A673 (cell line): ENCODE results near the gene STUB1. TPM values are rescaled to one million over a fixed set of nuclear protein-coding genes. Genes with fewer than 3 reads are reported as not detected.
A peak's percentile ranks its signal among the peaks of the same experiment; 100 is the strongest.
"Not testable (repeated sequence)": the region's sequence is repeated elsewhere in the genome, so short reads cannot be mapped to it uniquely, and the experiment has no call there.

Source experiments
- BruUV-seq: library from RNA; stranded (reverse); fragments of 400-500 nt; replicated peaks from 2 replicates; lab custom pipeline; 2021; lab: Mats Ljungman, UMichigan
- CTCF ChIA-PET: fragments of 300-600 bp; sonication (Branson Sonifier 250); formaldehyde crosslinking; loops from one replicate; lab custom pipeline; 2022; ENCODE audit warnings: antibody characterized with exemption; lab: Charles Lee
- POLR2A ChIA-PET: fragments of 300-600 bp; sonication (Branson Sonifier 250); formaldehyde crosslinking; loops from one replicate; lab custom pipeline; 2022; ENCODE audit warnings: antibody characterized with exemption; ENCODE audit not compliant: low non-redundant PET; lab: Charles Lee
- DNase-seq: peaks from one replicate; pipeline ENCODE4 v3.0.0-alpha.2; 2015; ENCODE audit warnings: low spot score
- H3K27ac ChIP-seq: fragments of 200-600 bp; sonication (generic); 2 replicates; pipeline ENCODE4 v1.5.1; 2016; ENCODE audit warnings: mixed run types, low read depth, mild to moderate bottlenecking, mixed read lengths, antibody characterized with exemption, low read length; ENCODE audit not compliant: poor library complexity, severe bottlenecking
- H3K27me3 ChIP-seq: fragments of 200-600 bp; sonication (generic); replicated peaks from 2 replicates; pipeline ENCODE4 v1.6.1; 2017; ENCODE audit warnings: mixed run types, low read depth, mild to moderate bottlenecking, mixed read lengths, antibody characterized with exemption, low read length; ENCODE audit not compliant: insufficient read depth, poor library complexity
- H3K36me3 ChIP-seq: fragments of 200-600 bp; sonication (generic); 2 replicates; pipeline ENCODE4 v1.6.1; 2016; ENCODE audit warnings: mixed run types, mild to moderate bottlenecking, mixed read lengths, antibody characterized with exemption, low read length; ENCODE audit not compliant: insufficient read depth, poor library complexity, severe bottlenecking
- H3K4me1 ChIP-seq: fragments of 200-600 bp; sonication (generic); 2 replicates; pipeline ENCODE4 v1.6.1; 2017; ENCODE audit warnings: mixed run types, mild to moderate bottlenecking, mixed read lengths, antibody characterized with exemption, low read length; ENCODE audit not compliant: insufficient read depth, poor library complexity, severe bottlenecking
- H3K4me3 ChIP-seq: fragments of 200-600 bp; sonication (generic); 2 replicates; pipeline ENCODE4 v1.5.1; 2016; ENCODE audit warnings: low read depth, mixed run types, mild to moderate bottlenecking, mixed read lengths, low read length; ENCODE audit not compliant: poor library complexity, severe bottlenecking
- H3K9me3 ChIP-seq: fragments of 200-600 bp; sonication (generic); 2 replicates; pipeline ENCODE4 v1.6.1; 2016; ENCODE audit warnings: mixed run types, low read depth, mild to moderate bottlenecking, mixed read lengths, antibody characterized with exemption, low read length; ENCODE audit not compliant: poor library complexity, severe bottlenecking
- EZH2 ChIP-seq: fragments of 200-600 bp; sonication (generic); IDR thresholded peaks from 2 replicates; pipeline ENCODE4 v1.6.1; 2017; ENCODE audit warnings: borderline replicate concordance, low read depth, mild to moderate bottlenecking, mixed read lengths, antibody characterized with exemption, low read length; ENCODE audit not compliant: poor library complexity, severe bottlenecking
- intact Hi-C: fragments of 100-400 bp; cut with micrococcal nuclease; formaldehyde crosslinking; loops from one replicate; pipeline ENCODE4 v1.10.0; 2022; ENCODE audit not compliant: unreplicated experiment
- total RNA-seq: library from RNA; stranded (reverse); gene quantifications from 2 replicates; pipeline ENCODE4 v1.2.3, GENCODE V29; 2021
- TF ChIP-seq, protein P1 (sequence below): fragments of 300-800, 200-600 bp; sonication (generic); conservative IDR thresholded peaks from 2 replicates; pipeline ENCODE4 v1.5.1; 2017; ENCODE audit warnings: low read depth, mild to moderate bottlenecking, antibody characterized with exemption, low read length, moderate library complexity, mixed read lengths

Gene STUB1
- total RNA-seq, 1 experiment from 2014 or later, result 88.2 TPM

DNA sequence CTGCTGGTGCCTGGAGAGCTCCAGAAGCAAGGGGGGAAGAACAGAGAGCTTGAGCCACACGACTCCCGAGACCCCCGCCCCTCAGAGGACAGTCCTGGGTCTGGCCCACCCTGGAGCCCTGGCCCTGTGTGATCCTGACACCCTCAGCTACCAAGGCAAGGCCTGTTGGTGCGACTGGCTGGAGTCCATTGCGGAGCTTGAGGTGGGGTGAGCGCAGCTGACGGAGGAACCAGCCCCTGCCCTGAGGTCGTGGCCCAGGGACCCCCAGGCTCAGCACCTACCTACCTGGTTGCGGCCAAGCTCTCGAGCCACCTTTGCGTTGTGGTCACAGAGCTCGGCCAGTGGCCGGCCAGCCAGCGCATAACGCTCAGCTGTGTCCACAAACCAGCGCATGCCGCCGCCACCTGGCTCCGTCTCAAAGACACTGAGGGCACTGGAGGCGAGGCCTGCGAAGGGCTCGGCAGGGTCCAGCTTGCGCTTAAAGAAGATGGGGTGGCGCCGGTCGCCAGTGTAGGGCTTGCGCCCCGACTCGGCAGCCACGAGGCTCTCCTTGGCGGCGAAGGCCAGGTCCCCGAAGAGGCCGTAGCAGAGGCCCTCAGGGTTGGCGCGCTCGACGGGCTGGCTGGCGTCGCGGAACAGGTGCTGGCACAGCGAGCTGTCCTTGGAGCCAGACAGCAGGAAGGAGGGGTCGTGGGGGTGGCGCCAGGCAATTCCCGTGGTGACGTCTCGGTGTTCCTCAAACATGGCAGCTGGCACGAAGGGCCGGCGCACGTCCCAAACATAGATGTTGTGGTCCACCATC is 6.5 kb downstream of the STUB1 start:
- Histone ChIP-seq H3K27ac (no peak overlapping the region), H3K27me3 (no peaks in the 10 kb centered on the region), H3K4me1 (peaks cover 24% of the 10 kb centered on the region), H3K36me3 (peaks cover 21% of the 10 kb centered on the region), H3K9me3 (no peaks in the 10 kb centered on the region), H3K4me3 (no peak overlapping the region)
- TF ChIP-seq EZH2, result no peak
- TF ChIP-seq, protein P1, sequence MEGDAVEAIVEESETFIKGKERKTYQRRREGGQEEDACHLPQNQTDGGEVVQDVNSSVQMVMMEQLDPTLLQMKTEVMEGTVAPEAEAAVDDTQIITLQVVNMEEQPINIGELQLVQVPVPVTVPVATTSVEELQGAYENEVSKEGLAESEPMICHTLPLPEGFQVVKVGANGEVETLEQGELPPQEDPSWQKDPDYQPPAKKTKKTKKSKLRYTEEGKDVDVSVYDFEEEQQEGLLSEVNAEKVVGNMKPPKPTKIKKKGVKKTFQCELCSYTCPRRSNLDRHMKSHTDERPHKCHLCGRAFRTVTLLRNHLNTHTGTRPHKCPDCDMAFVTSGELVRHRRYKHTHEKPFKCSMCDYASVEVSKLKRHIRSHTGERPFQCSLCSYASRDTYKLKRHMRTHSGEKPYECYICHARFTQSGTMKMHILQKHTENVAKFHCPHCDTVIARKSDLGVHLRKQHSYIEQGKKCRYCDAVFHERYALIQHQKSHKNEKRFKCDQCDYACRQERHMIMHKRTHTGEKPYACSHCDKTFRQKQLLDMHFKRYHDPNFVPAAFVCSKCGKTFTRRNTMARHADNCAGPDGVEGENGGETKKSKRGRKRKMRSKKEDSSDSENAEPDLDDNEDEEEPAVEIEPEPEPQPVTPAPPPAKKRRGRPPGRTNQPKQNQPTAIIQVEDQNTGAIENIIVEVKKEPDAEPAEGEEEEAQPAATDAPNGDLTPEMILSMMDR, result no peak
- no peak for DNase-seq
- ChIA-PET POLR2A (no interaction called here), CTCF (interaction anchor here (0.6 kb wide), 1 partner anchor 35 kb away, joined by 3 read pairs; no protein-coding TSS in a partner anchor)
- BruUV-seq, result no TSS peak
- intact Hi-C loops, result loop anchor here (5.0 kb wide), 1 partner anchor 294 kb away; no protein-coding TSS in a partner anchor

DNA sequence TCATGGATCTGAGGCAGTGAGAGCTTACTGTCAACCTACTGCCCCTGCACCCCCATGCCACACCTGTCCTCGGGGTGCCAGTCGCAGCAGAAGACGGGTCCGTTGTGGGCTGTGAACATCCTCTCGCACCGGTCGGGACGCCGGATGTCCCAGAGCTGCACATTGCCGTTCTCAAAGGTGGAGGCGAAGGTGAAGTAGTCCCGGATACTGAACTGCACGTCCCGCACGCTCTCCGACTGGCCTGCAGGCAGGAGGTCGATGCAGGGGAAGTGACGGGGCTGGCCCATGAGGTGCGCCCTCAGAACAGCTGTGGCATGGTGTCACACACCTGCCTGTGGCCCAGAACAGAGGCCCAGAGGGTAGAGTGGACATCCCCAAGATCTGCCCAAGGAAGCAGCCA is 7.3 kb downstream of the STUB1 start:
- no peak for TF ChIP-seq EZH2
- TF ChIP-seq, protein P1, result no peak
- ChIA-PET CTCF (no interaction called here), POLR2A (no interaction called here)
- Histone ChIP-seq H3K4me1 (peaks cover 18% of the 10 kb centered on the region), H3K4me3 (no peak overlapping the region), H3K27ac (no peak overlapping the region), H3K36me3 (peaks cover 13% of the 10 kb centered on the region), H3K27me3 (peaks cover 2% of the 10 kb centered on the region), H3K9me3 (no peaks in the 10 kb centered on the region)
- intact Hi-C loops, result loop anchor here (5.0 kb wide), 1 partner anchor 295 kb away; no protein-coding TSS in a partner anchor
- no peak for DNase-seq
- BruUV-seq, result no TSS peak

DNA sequence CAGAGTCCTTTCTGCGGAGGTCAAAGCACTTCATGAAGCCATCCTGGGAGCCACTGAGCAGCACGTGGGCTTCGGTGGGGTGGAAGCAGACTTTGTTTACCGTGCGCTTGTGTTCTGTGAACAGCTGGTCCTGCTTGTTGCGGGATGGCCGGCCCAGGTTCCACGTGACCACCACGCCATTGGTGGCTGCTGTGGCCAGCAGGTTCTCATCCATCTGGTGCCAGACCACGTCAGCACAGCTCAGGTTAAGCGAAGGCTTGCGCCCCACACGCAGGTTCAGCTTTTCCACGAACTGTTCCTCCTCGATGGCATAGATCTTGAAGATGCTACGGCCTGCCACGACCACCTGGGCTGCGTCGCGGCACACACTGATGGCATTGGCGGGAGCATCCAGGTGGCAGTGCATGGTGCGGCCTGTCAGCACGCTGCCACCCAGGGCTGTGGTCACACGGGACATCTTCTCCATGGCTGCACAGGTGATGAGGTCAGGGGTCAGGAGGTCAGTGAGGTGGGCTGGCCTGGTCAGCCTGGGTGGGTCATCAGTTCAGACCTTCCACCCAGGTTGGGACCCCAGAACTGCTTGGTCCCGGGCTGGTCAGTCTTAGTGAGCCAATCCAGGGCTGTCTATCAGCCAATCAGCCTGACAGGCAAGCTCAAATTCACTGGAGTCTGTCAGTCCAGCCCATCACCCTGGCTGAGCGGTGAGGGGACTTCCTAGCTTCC is 9.1 kb downstream of the STUB1 start:
- intact Hi-C loops, result loop anchor here (5.0 kb wide), 1 partner anchor 297 kb away; no protein-coding TSS in a partner anchor
- POLR2A ChIA-PET, result no interaction called here
- Histone ChIP-seq H3K36me3 (peaks cover 4% of the 10 kb centered on the region), H3K9me3 (no peaks in the 10 kb centered on the region), H3K4me3 (peak overlapping the region; percentile 89), H3K27me3 (peaks cover 19% of the 10 kb centered on the region), H3K27ac (peak overlapping the region; percentile 82), H3K4me1 (peaks cover 12% of the 10 kb centered on the region)
- BruUV-seq, result no TSS peak
- CTCF ChIA-PET, result no interaction called here
- DNase-seq, result no peak
- no peak for TF ChIP-seq EZH2
- TF ChIP-seq, protein P1, result no peak

DNA sequence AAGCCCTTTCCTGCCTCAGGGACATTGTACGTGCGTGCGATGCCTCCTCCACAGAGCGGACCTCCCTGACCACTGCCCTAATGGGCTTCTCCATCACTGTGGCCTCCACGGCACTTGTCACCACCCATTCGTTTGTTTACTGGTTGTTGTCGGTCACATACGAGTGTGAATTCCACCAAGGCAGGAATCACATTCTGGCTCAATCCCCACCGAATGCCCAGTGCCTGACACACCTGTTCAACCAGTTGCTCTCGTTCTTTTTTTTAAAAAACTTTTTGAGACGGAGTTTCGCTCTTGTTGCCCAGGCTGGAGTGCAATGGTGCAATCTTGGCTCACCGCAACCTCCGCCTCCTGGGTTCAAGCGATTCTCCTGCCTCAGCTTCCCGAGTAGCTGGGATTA is 11.0 kb downstream of the STUB1 start:
- H3K9me3 ChIP-seq, intact Hi-C loops, BruUV-seq, H3K4me3 ChIP-seq, H3K36me3 ChIP-seq, POLR2A ChIA-PET, DNase-seq, CTCF ChIA-PET, H3K27ac ChIP-seq: not testable (repeated sequence)
- peaks cover 22% of the 10 kb centered on the region for H3K4me1 ChIP-seq
- peaks cover 34% of the 10 kb centered on the region for H3K27me3 ChIP-seq
